ENCODE data around the gene PARPBP. TPM values are rescaled to one million over a fixed set of nuclear protein-coding genes. Genes with fewer than 3 reads are reported as not detected.
"Not testable (repeated sequence)": the region's sequence is repeated elsewhere in the genome, so short reads cannot be mapped to it uniquely, and the experiment has no call there.

Gene PARPBP
- total and polyA plus RNA-seq, 4 donors, result 7.1 to 14.1 (median 8.1) TPM

DNA sequence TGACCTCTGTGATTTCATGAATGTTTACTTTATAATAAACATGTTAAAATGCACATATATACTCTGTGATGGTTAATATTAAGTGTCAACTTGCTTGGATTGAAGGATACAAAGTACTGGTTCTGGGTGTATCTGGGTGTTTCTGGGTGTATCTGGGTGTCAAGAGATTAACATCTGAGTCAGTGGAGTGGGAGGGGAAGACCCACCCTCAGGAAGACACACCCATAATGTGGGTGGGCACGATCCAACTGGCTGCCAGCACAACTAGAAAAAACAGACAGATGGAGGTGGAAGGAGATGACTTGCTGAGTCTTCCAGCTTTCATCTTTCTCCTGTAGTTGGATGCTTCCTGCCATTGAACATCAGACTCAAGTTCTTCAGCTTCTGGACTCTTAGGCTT is 12.0 kb upstream of the PARPBP start:
- DNase-seq (ENCODE audit: low read depth in 4 of 6, low spot score in 6 of 6), result no peak
- Histone ChIP-seq H3K4me1 (ENCODE audit: control insufficient read depth, insufficient read depth, low read length) (no peaks in the 10 kb centered on the region), H3K36me3 (ENCODE audit: control insufficient read depth, insufficient read depth, low read length) (peaks cover 13% of the 10 kb centered on the region), H3K27me3 (ENCODE audit: control insufficient read depth, insufficient read depth, low read length) (no peaks in the 10 kb centered on the region), H3K27ac (ENCODE audit: low read depth, low read length) (no peak overlapping the region), H3K9me3 (ENCODE audit: control insufficient read depth, insufficient read depth, low read length) (peaks cover 2% of the 10 kb centered on the region), H3K4me3 (ENCODE audit: low read depth, low read length) (no peak overlapping the region)
- no CpG with 5 or more reads among the region's 1 CpG for WGBS (ENCODE audit: insufficient coverage)

DNA sequence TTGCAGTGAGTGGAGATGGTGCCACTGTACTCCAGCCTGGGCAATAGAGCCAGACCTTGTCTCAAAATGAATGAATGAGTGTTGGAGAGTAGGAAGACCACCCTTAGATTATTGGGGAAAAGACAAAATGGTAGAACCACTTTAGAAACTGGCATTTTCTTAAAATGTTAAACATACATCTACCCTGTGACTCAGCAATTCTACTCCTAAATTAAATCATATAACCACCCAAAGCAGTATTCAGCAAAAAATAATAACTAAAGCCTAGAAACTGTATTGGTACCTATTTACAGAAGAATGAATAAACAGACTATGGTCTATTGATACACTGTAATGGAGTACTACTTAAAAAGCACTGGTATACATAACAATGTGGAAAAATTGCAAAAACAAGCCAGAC is 9.2 kb upstream of the PARPBP start:
- Histone ChIP-seq H3K36me3 (ENCODE audit: control insufficient read depth, insufficient read depth, low read length) (peaks cover 7% of the 10 kb centered on the region), H3K4me1 (ENCODE audit: control insufficient read depth, insufficient read depth, low read length) (no peaks in the 10 kb centered on the region)

DNA sequence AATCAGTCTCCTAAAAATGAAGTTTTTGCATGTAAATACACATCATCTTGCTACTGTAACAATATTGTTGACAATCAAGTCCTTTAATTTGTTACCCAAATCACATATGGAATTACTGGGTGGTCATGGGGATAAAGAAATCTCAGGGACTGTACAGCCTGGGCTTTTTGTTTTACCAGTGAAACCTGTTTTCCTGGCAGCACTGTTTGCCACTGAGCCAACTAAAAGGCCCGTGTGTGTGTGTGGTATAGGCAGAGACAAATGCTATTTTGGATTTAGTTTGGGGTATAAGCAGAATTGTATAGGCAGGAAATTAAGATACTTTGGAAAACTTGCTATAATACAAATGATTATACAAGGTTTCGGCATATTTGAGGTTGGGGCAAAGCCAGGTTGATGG is 5.8 kb upstream of the PARPBP start:
- no peak overlapping the region for H3K27ac ChIP-seq (ENCODE audit: low read depth, low read length)
- no peak for DNase-seq (ENCODE audit: low read depth in 4 of 6, low spot score in 6 of 6)
- WGBS (ENCODE audit: insufficient coverage), result 50% methylated on average over 1 of the region's 2 CpGs
- no peaks in the 10 kb centered on the region for H3K9me3 ChIP-seq (ENCODE audit: control insufficient read depth, insufficient read depth, low read length)
- H3K27me3 ChIP-seq (ENCODE audit: control insufficient read depth, insufficient read depth, low read length), result no peaks in the 10 kb centered on the region
- peaks cover 12% of the 10 kb centered on the region for H3K36me3 ChIP-seq (ENCODE audit: control insufficient read depth, insufficient read depth, low read length)
- H3K4me1 ChIP-seq (ENCODE audit: control insufficient read depth, insufficient read depth, low read length), result no peaks in the 10 kb centered on the region
- H3K4me3 ChIP-seq (ENCODE audit: low read depth, low read length), result no peak overlapping the region

More for the DNA sequence above, 9.2 kb upstream of the PARPBP start:
- H3K4me3 ChIP-seq (ENCODE audit: low read depth, low read length), result no peak overlapping the region
- H3K9me3 ChIP-seq (ENCODE audit: control insufficient read depth, insufficient read depth, low read length), result no peaks in the 10 kb centered on the region
- no peak overlapping the region for H3K27ac ChIP-seq (ENCODE audit: low read depth, low read length)
- no peak for DNase-seq (ENCODE audit: low read depth in 4 of 6, low spot score in 6 of 6)
- no peaks in the 10 kb centered on the region for H3K27me3 ChIP-seq (ENCODE audit: control insufficient read depth, insufficient read depth, low read length)

DNA sequence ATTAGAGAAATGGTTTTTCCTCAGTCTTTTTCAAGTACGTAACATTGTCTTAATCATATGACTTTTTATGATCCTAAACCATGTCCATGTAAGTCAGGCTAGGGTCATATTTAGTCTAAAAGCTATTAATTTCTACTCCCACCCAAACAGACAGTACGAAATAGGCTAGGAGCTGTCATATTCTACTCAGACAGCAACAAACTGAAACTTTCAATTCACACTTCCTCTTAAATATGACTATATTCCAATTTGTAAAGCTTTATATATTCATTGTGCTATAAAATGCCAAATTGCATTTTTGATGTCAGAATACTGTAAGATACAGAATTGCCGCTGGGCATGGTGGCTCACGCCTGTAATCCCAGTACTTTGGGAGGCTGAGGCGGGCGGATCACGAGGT is 3.6 kb upstream of the PARPBP start:
- Histone ChIP-seq H3K27me3 (ENCODE audit: control insufficient read depth, insufficient read depth, low read length) (no peaks in the 10 kb centered on the region), H3K27ac (ENCODE audit: low read depth, low read length) (no peak overlapping the region), H3K4me3 (ENCODE audit: low read depth, low read length) (no peak overlapping the region), H3K4me1 (ENCODE audit: control insufficient read depth, insufficient read depth, low read length) (peaks cover 7% of the 10 kb centered on the region), H3K36me3 (ENCODE audit: control insufficient read depth, insufficient read depth, low read length) (peaks cover 6% of the 10 kb centered on the region), H3K9me3 (ENCODE audit: control insufficient read depth, insufficient read depth, low read length) (no peaks in the 10 kb centered on the region)
- 99% methylated on average over 5 of the region's 7 CpGs for WGBS (ENCODE audit: insufficient coverage)
- DNase-seq (ENCODE audit: low read depth in 4 of 6, low spot score in 6 of 6), result no peak

DNA sequence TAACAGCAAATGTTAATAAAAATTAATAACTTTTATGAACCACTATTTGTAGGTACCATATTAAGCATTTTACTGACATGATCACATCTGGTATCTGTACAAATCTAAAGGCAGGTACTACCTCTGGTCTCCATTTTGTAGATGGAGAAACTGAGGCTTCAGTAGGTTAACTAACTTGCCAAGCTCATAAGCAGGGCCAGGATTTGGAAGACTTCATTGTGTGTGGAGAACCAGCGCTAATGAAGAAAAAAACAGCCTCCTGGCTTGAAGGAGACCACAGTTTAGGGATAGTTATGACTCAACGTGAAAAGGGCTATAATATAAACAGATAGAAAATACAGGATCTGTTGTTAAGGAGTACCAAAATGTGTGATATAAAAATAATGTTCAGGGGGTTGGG is 1.1 kb upstream of the PARPBP start:
- Histone ChIP-seq H3K27me3 (ENCODE audit: control insufficient read depth, insufficient read depth, low read length) (no peaks in the 10 kb centered on the region), H3K4me1 (ENCODE audit: control insufficient read depth, insufficient read depth, low read length) (peaks cover 7% of the 10 kb centered on the region), H3K9me3 (ENCODE audit: control insufficient read depth, insufficient read depth, low read length) (no peaks in the 10 kb centered on the region), H3K36me3 (ENCODE audit: control insufficient read depth, insufficient read depth, low read length) (peaks cover 6% of the 10 kb centered on the region), H3K27ac (ENCODE audit: low read depth, low read length) (no peak overlapping the region), H3K4me3 (ENCODE audit: low read depth, low read length) (no peak overlapping the region)
- WGBS (ENCODE audit: insufficient coverage), result no CpG with 5 or more reads among the region's 2 CpGs
- no peak for DNase-seq (ENCODE audit: low read depth in 4 of 6, low spot score in 6 of 6)

DNA sequence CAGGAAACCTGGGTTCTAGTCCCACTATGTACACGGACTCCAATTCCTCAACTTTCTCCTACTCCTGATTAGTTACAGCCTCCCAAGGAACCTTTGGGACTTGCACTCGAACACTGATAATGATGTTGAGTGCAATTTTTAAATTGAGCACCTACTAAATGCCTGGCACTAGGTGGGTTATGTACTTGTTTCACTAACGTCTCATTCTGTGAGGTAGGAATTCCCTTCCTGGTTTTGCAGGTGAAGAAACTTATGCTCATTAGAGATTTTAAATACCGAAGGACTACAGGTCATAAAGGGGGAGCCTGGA is 536 bp downstream of the PARPBP start:
- Histone ChIP-seq H3K4me3 (ENCODE audit: low read depth, low read length) (peak overlapping the region; percentile 87), H3K27ac (ENCODE audit: low read depth, low read length) (peak overlapping the region; percentile 75), H3K36me3 (ENCODE audit: control insufficient read depth, insufficient read depth, low read length) (peaks cover 6% of the 10 kb centered on the region), H3K9me3 (ENCODE audit: control insufficient read depth, insufficient read depth, low read length) (no peaks in the 10 kb centered on the region), H3K27me3 (ENCODE audit: control insufficient read depth, insufficient read depth, low read length) (no peaks in the 10 kb centered on the region), H3K4me1 (ENCODE audit: control insufficient read depth, insufficient read depth, low read length) (peaks cover 7% of the 10 kb centered on the region)
- WGBS (ENCODE audit: insufficient coverage), result 7% methylated on average over 3 of the region's 4 CpGs
- no peak for DNase-seq (ENCODE audit: low read depth in 4 of 6, low spot score in 6 of 6)

DNA sequence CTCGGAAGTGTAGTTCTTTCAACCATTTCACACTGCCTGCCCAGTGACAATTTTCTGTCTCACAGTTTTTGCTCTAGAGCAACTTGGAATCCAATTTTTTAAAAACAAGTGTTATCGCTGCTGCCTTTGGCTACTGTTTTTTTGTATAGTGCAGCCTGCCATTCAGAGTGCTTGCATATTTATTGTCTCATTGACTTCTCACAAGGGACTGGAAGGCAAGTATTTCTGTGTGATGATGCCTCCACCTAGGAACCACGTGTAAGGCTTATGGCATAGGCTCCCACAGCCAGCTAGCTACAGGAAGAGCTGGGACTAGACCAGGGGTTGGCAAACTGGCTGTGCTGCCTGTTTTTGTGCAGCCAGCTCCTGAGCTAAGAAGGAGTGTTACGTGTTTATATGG is 903 bp downstream of the PARPBP start:
- DNase-seq (ENCODE audit: low read depth in 4 of 6, low spot score in 6 of 6), result no peak
- WGBS (ENCODE audit: insufficient coverage), result 37% methylated on average over 4 of the region's 4 CpGs
- Histone ChIP-seq H3K27me3 (ENCODE audit: control insufficient read depth, insufficient read depth, low read length) (no peaks in the 10 kb centered on the region), H3K9me3 (ENCODE audit: control insufficient read depth, insufficient read depth, low read length) (no peaks in the 10 kb centered on the region), H3K27ac (ENCODE audit: low read depth, low read length) (no peak overlapping the region), H3K4me1 (ENCODE audit: control insufficient read depth, insufficient read depth, low read length) (peaks cover 7% of the 10 kb centered on the region), H3K4me3 (ENCODE audit: low read depth, low read length) (peak overlapping the region; percentile 87), H3K36me3 (ENCODE audit: control insufficient read depth, insufficient read depth, low read length) (peaks cover 6% of the 10 kb centered on the region)

DNA sequence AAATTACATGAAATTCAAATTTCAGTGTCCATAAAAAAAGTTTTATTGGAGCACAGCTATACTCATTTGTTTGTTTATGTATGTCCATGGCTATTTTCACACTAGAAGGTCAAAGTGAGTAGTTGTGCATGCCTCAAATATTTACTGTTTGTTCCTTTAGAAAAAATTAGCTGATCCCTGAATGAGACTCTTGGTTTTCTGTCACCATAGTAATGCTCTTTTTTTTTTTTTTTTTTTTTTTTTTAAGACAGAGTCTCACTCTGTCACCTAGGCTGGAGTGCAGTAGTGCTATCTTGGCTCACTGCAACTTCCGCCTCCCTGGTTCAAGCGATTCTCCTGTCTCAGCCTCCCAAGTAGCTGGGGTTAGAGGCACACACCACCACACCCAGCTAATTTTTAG is 1.3 kb downstream of the PARPBP start:
- not testable (repeated sequence) for H3K27ac ChIP-seq (ENCODE audit: low read depth, low read length); H3K9me3 ChIP-seq (ENCODE audit: control insufficient read depth, insufficient read depth, low read length); H3K27me3 ChIP-seq (ENCODE audit: control insufficient read depth, insufficient read depth, low read length); DNase-seq (ENCODE audit: low read depth in 4 of 6, low spot score in 6 of 6); H3K4me3 ChIP-seq (ENCODE audit: low read depth, low read length); H3K36me3 ChIP-seq (ENCODE audit: control insufficient read depth, insufficient read depth, low read length); H3K4me1 ChIP-seq (ENCODE audit: control insufficient read depth, insufficient read depth, low read length)
- 93% methylated on average over 2 of the region's 2 CpGs for WGBS (ENCODE audit: insufficient coverage)

DNA sequence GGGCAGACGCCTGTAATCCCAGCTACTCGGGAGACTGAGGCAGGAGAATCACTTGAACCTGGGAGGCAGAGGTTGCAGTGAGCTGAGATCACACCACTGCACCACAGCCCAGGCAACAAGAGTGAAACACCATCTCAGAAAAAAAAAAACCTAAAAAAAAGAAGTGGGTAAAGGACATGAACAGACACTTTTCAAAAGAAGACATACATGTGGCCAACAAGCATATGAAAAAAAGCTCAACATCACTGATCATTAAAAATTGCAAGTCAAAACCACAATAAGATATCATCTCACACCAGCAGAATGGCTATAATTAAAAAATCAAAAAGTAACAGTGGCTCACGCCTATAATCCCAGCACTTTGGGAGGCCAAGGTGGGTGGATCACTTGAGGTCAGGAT is 10.7 kb downstream of the PARPBP start:
- H3K4me1 ChIP-seq (ENCODE audit: control insufficient read depth, insufficient read depth, low read length); H3K27ac ChIP-seq (ENCODE audit: low read depth, low read length); H3K27me3 ChIP-seq (ENCODE audit: control insufficient read depth, insufficient read depth, low read length); H3K4me3 ChIP-seq (ENCODE audit: low read depth, low read length); H3K36me3 ChIP-seq (ENCODE audit: control insufficient read depth, insufficient read depth, low read length); H3K9me3 ChIP-seq (ENCODE audit: control insufficient read depth, insufficient read depth, low read length); DNase-seq (ENCODE audit: low read depth in 4 of 6, low spot score in 6 of 6): not testable (repeated sequence)
- WGBS (ENCODE audit: insufficient coverage), result 93% methylated on average over 3 of the region's 3 CpGs

DNA sequence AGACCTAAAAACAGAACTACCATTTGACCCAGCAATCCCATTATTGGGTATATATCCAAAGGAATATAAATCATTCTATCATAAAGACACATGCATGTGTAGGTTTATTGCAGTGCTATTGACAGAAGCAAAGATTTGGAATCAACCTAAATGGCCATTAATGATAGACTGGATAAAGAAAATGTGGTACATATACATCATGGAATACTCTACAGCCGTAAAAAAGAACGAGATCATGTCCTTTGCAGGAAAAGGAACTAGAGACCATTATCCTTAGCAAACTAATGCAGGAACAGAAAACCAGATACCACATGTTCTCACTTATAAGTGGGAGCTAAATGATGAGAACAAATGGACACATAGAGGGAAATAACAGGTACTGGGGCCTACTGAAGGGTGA is 11.5 kb downstream of the PARPBP start:
- H3K36me3 ChIP-seq (ENCODE audit: control insufficient read depth, insufficient read depth, low read length); H3K9me3 ChIP-seq (ENCODE audit: control insufficient read depth, insufficient read depth, low read length); H3K27ac ChIP-seq (ENCODE audit: low read depth, low read length); H3K4me1 ChIP-seq (ENCODE audit: control insufficient read depth, insufficient read depth, low read length); DNase-seq (ENCODE audit: low read depth in 4 of 6, low spot score in 6 of 6); H3K4me3 ChIP-seq (ENCODE audit: low read depth, low read length); H3K27me3 ChIP-seq (ENCODE audit: control insufficient read depth, insufficient read depth, low read length): not testable (repeated sequence)
- WGBS (ENCODE audit: insufficient coverage), result no CpG with 5 or more reads among the region's 2 CpGs

DNA sequence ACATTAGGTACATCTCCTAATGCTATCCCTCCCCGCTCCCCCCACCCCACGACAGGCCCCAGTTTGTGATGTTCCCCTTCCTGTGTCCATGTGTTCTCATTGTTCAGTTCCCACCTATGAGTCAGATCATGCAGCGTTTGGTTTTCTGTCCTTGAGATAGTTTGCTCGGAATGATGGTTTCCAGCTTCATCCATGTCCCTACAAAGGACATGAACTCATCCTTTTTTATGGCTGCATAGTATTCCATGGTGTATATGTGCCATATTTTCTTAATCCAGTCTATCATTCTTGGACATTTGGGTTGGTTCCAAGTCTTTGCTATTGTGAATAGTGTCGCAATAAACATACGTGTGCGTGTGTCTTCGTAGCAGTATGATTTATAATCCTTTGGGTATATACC is 17.6 kb downstream of the PARPBP start:
- H3K27me3 ChIP-seq (ENCODE audit: control insufficient read depth, insufficient read depth, low read length); DNase-seq (ENCODE audit: low read depth in 4 of 6, low spot score in 6 of 6); H3K9me3 ChIP-seq (ENCODE audit: control insufficient read depth, insufficient read depth, low read length); H3K4me3 ChIP-seq (ENCODE audit: low read depth, low read length); H3K36me3 ChIP-seq (ENCODE audit: control insufficient read depth, insufficient read depth, low read length); H3K27ac ChIP-seq (ENCODE audit: low read depth, low read length); H3K4me1 ChIP-seq (ENCODE audit: control insufficient read depth, insufficient read depth, low read length): not testable (repeated sequence)
- WGBS (ENCODE audit: insufficient coverage), result 100% methylated on average over 2 of the region's 8 CpGs

Measured in spinal cord (tissue), 10 donors.